ENCODE results near the gene CAMK1.

CAMK1 gene

DNA sequence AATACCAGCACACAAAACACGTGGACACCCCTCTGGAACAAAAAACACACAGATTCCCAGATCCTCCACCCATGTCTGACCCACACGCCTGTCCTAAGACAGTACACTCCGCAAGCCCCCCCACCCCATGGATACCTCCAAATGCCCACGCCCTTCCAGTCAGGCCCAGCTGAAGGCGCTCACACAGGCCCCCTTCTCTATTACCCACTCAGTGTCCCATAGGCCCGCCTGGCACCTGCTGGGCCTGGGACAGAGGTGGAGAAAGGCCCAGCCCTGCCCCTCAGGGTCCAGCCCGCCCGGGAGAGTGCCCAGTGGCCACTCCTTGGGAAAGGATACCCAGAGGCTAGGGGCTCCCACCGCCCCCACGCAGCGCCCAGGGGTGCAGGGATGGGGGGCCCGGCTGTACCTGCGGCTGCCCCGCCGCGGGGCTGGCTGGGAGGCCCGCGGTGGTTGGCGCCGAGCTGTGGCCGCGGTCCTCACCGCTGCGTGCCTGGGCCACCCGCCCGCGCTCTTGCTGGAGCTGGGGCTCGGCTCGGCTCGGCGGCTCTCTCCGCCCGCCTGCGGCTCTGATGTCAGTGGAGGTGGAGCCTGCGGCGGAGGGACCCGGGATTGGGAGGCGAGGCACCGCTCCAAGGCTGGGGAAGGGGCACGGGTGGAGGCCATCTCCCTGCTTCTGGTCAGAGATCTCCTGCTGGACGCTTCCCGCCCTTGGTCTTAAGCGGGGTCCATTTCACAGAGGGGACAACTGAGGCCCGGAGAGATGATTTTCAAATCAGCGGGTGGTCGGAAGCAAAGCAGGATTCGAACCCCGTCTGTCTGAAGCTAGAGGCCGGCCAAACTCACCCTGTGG lies at the start of gene CAMK1:
TSS of gene CAMK1 (minus strand) at position 522 of the 850 bp plus-strand sequence. CDS start 2,198 bp downstream, outside the sequence.
- in situ Hi-C loops (cut with MboI; ENCODE audit: low sequenced_read_pairs) = no loop called here

- in situ Hi-C loops (cut with MboI; ENCODE audit: low sequenced_read_pairs) = no loop called here
These were observed 49.1 kb upstream of the CAMK1 start for GRCh38 chr3:9818666-9819335.

- in situ Hi-C loops (cut with MboI; ENCODE audit: low sequenced_read_pairs) = no loop called here
These were observed 47.7 kb upstream of the CAMK1 start for GRCh38 chr3:9817436-9817835.

DNA sequence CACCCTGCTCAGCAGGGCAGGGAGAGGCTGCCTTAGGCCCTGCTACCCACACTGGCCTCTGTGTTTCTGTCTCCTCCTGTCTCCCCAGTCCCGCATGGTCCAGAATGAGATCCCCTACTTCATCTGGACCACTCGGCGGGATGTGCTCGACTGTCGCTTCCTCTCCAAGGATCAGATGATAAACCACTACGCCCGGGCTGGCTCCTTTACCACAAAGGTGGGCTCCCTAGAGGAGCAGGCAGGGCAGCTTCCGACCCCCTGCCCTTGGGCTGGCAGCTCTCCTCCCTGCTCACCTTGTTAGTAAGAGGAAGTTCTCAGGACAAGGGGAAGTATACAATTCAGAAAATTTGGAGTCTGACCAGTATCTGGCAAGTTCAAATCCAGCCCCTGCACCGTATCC lies 46.2 kb upstream of the CAMK1 start:
- in situ Hi-C loops (cut with MboI; ENCODE audit: low sequenced_read_pairs) = no loop called here

DNA sequence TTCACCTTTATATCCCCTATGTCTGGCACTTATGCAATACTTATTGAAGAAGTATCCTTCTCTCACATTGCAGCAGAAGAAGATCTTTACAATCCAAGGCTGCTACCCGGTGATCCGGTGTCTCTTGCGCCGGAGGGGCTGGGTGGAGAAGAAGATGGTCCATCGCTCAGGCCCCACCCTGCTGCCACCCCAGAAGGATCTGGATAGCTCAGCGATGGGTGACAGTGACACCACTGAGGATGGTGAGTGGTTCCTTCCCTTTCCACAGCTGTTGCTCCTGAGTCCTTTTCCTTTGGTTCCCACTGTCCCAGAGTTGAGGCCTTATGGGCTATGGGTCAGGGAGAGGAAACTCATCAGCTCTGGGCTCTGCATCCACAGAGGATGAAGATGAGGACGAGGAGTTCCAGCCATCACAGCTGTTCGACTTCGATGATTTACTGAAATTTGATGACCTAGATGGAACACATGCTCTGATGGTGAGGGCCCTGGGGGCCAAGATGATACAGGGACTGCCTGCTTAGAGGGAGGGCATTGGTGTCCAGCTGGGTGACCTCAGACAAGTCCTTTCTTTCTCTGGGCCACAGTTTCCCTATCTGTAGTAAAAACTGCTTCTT lies 43.2 kb upstream of the CAMK1 start:
- in situ Hi-C loops (cut with MboI; ENCODE audit: low sequenced_read_pairs) = no loop called here

- in situ Hi-C loops (cut with MboI; ENCODE audit: low sequenced_read_pairs) = no loop called here
These were observed 41.1 kb upstream of the CAMK1 start for GRCh38 chr3:9810846-9811245.

- in situ Hi-C loops (cut with MboI; ENCODE audit: low sequenced_read_pairs) = no loop called here
These were observed 40.7 kb upstream of the CAMK1 start for GRCh38 chr3:9810433-9810770.

DNA sequence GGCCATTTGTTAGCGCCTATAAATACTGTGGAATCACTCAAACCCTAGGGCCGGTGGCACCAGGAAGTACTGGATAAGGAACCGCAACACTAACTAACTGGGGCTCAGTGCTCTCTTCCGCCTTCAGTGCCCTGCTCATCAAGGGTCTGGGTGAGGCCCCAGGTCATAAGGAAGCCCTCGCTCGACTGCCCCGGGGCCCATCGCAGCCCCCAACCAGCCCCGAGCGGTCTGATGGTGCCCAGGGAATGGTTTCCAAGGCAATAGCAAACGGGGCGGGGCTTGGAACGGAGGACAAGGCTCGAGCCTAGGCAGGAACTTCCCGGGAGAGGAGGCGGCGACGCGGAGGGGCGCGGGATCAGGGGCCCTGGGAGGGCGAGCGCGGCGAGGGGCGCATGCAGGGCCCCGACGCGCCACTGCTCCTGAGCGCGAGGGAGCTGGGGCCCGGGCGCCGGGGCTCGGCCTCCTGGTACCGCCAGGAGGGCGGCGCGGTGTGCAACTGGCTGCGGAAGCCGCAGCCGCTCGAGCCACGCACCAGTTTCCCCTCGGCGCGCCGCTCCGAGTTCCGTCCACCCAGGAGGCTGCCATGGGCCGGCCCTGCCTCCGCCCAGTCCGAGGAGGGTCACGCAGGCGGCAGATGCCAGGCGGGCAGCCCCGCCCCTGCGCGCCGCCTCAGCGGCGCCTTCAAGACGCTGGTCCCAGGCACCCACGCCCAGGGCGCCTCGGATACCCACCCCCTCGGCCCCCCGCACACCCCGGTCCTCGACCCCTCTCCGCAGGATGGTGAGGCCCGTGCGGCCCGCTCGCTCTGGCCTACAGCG lies 40.1 kb upstream of the CAMK1 start, which contains the start of gene TTLL3:
TSS of gene TTLL3 (plus strand) at position 648 of the 818 bp plus-strand sequence. CDS start 400 bp downstream, outside the sequence.
- in situ Hi-C loops (cut with MboI; ENCODE audit: low sequenced_read_pairs) = no loop called here

- in situ Hi-C loops (cut with MboI; ENCODE audit: low sequenced_read_pairs) = no loop called here
These were observed 39.5 kb upstream of the CAMK1 start for GRCh38 chr3:9809239-9809614.

DNA sequence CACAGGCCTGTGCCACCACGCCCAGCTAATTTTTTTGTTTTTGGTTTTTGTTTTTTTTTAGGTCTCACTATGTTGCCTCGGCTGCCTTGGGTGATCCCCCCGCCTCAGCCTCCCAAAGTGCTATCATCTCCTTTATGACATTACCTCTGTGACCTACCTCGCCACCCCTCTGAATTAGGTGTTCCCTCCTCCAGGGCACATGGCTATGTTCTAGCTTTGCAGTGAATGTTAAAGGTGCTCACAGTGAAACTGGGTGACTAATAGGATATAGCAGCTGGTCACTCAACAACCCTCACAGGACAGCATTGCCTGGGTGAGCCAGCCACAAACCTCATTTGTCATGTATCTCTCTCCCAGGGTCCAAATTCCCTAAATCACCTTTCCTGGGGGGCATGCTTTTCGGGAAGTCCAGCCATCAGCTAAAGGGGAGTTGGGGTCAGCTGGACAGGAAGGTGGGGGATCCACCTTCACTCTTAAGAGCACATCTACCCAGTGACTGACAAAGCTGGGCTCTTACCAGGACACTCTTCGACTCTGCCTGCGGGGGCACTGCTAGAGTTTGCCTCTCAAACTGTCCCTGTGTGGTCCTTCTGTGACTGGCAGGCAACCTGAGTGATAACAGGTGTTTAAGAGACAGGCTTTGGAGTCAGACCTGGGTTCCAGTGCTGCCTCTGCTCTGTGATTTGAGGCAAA lies 38.7 kb upstream of the CAMK1 start:
- in situ Hi-C loops (cut with MboI; ENCODE audit: low sequenced_read_pairs) = no loop called here

- in situ Hi-C loops (cut with MboI; ENCODE audit: low sequenced_read_pairs) = no loop called here
These were observed 38.2 kb upstream of the CAMK1 start for GRCh38 chr3:9807981-9808344.

- in situ Hi-C loops (cut with MboI; ENCODE audit: low sequenced_read_pairs) = no loop called here
These were observed 37.2 kb upstream of the CAMK1 start for GRCh38 chr3:9806688-9807589.

- in situ Hi-C loops (cut with MboI; ENCODE audit: low sequenced_read_pairs) = no loop called here
These were observed 36.4 kb upstream of the CAMK1 start for GRCh38 chr3:9806137-9806536.

DNA sequence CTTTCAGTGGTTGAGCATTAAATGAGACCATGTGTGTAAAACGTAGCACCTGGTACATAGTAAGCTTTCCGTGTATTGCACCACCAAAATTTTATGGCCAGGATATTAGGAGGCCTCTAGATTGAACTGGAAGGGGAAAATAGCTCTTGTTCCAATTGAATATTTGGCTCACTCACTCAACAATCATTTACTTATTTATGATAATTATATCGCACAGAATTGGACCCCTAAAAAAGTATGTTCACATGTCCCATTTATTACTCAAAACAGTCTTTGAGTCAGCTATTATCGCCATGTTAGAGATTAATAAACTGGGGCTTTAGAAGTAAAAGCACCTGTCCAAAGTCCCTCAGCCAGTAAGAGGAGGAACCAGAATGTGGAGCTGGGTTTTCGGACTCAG lies 35.2 kb upstream of the CAMK1 start:
- in situ Hi-C loops (cut with MboI; ENCODE audit: low sequenced_read_pairs) = no loop called here

DNA sequence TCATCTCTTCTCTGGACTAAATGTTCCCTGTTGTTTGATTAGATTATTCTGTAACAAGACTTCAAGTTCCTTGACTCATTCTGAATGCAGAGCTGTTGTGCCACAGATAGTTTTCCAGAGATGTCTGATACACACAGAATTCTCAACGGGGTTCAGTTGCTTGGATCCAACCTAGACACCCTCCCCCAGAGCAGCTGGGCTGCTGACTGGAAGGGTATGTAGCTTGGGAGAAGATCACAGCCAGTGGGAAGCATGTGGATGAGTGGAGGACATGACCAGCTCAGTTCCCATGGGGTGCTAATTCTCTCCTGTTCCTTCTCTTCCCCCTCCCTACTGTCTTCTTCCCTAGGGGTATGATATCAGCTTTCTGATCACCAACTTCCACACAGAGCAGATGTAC lies 33.7 kb upstream of the CAMK1 start:
- in situ Hi-C loops (cut with MboI; ENCODE audit: low sequenced_read_pairs) = no loop called here

DNA sequence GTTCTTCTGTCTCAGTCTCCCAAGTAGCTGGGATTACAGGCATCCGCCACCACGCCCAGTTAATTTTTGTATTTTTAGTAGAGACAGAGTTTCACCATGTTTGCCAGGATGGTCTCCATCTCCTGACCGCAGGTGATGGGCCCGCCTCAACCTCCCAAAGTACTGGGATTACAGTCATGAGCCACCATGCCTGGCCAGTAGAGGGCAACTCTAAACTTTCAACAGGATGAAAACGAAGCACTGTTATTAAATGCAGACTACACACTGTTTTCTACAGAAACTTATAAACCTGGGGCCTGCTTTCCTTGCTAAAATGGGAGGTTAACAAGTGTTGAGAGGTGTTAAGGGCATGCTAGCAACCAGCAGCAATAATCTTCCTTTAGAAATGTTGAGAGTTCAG lies 30.8 kb upstream of the CAMK1 start:
- in situ Hi-C loops (cut with MboI; ENCODE audit: low sequenced_read_pairs) = no loop called here

DNA sequence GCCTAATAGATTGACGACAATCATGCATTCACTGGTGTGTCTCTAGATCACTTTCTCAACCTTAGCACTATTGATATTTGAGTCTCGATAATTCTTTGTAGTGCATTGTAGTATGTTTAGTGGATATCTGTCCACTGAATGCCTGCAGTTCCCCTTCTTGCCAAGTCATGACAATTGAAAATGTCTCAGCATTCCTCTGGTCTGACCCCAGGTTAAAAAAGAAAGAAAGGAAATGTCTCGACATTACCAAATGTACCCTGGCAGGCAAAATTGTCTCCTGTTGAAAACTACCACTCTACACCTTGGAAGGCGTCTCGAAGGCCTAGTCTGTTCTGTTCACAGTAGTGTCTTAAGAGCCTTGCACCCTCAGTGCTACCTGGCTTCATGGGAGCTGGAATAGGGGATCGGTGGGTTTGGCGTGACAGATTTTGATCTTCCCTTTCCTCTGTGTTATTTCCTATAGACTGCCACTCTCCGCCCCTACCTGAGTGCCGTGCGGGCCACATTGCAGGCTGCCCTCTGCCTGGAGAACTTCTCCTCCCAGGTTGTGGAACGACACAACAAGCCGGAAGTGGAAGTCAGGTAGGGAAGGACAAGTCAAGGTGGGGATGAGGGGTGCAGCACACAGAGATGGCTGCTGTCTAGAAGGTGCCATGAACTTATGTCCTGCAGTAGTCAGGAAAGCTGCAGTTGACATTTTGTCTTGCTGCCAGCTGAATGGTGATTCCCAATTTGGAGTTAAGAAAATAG lies 27.6 kb upstream of the CAMK1 start:
- in situ Hi-C loops (cut with MboI; ENCODE audit: low sequenced_read_pairs) = no loop called here

GRCh38 chr3:9795207-9795606 lies 25.5 kb upstream of the CAMK1 start:
- in situ Hi-C loops (cut with MboI; ENCODE audit: low sequenced_read_pairs) = no loop called here

GRCh38 chr3:9794400-9794799 lies 24.7 kb upstream of the CAMK1 start:
- in situ Hi-C loops (cut with MboI; ENCODE audit: low sequenced_read_pairs) = no loop called here

Measured in hTERT RPE-1 (cell line).